HG03097 (cell line): ENCODE data around the gene RABEP2.
"Not testable (repeated sequence)": the region's sequence is repeated elsewhere in the genome, so short reads cannot be mapped to it uniquely, and the experiment has no call there.

Experiments used
- ATAC-seq: cut with Tn5 transposase; IDR thresholded peaks from one replicate; pipeline ENCODE4 v1.9.1; 2021; ENCODE audit not compliant: unreplicated experiment, low FRiP score

Gene RABEP2

GRCh38 chr16:28880955-28881354 is 44.1 kb downstream of the RABEP2 start:
- ATAC-seq: no peak

GRCh38 chr16:28880589-28880915 is 44.5 kb downstream of the RABEP2 start:
- ATAC-seq: no peak

GRCh38 chr16:28879841-28880588 is 45.0 kb downstream of the RABEP2 start:
- peak; percentile 62 for ATAC-seq

GRCh38 chr16:28879261-28879840 is 45.7 kb downstream of the RABEP2 start:
- ATAC-seq: no peak

- no peak for ATAC-seq
Measured at GRCh38 chr16:28878083-28878926, 46.7 kb downstream of the RABEP2 start, which contains the start of gene ATP2A1. Gene ATP2A1 (plus strand): TSS chr16:28878488. CDS start chr16:28878672, 184 bp downstream.

- no peak for ATAC-seq
Measured at GRCh38 chr16:28877655-28878000, 47.4 kb downstream of the RABEP2 start.

GRCh38 chr16:28876973-28877654 is 47.9 kb downstream of the RABEP2 start:
- ATAC-seq: no peak

GRCh38 chr16:28876019-28876659 is 48.9 kb downstream of the RABEP2 start:
- ATAC-seq: no peak

GRCh38 chr16:28875134-28876018 is 49.7 kb downstream of the RABEP2 start:
- no peak for ATAC-seq

GRCh38 chr16:28874406-28874805 is 50.6 kb downstream of the RABEP2 start:
- no peak for ATAC-seq

GRCh38 chr16:28873543-28874201 is 51.4 kb downstream of the RABEP2 start:
- ATAC-seq: no peak

GRCh38 chr16:28872952-28873351 is 52.1 kb downstream of the RABEP2 start:
- ATAC-seq: no peak

- no peak for ATAC-seq
Measured at GRCh38 chr16:28869201-28869600, 55.8 kb downstream of the RABEP2 start.

- ATAC-seq: not testable (repeated sequence)
Measured at GRCh38 chr16:28867646-28868045, 57.4 kb downstream of the RABEP2 start.

- ATAC-seq: no peak
Measured at GRCh38 chr16:28867241-28867640, 57.8 kb downstream of the RABEP2 start.

- no peak for ATAC-seq
Measured at GRCh38 chr16:28866454-28866804, 58.6 kb downstream of the RABEP2 start.

GRCh38 chr16:28865722-28866453 is 59.1 kb downstream of the RABEP2 start:
- no peak for ATAC-seq

- ATAC-seq: no peak
Measured at GRCh38 chr16:28865001-28865688, 59.9 kb downstream of the RABEP2 start.
